Measurements from ENCODE around the gene DNAL4.
A peak's percentile ranks its signal among the peaks of the same experiment; 100 is the strongest.

The DNAL4 gene

DNA sequence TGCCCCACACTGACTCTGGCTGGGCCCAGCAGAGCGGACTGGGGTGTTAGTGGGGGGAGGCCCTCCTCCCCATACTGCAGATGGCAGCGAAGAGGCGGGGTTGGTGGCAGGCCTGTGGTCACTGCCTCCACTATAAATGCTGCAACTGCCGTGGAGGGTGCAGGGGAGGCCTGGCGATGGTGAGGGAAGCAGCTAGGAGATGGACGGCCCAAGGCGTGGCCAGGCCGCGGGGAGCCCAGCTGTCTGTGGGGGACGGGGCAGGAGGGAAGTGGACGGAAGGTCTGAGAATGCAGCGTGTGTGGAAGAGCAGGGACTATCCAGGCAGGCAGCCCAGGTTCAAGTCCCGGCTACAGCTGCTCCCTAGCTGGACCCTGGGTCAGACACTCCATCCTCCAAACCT, 18.3 kb downstream of the DNAL4 start:
- no peak overlapping the region for H3K27ac ChIP-seq (ENCODE audit: low read length)
- ATAC-seq (ENCODE audit: insufficient read depth, low read depth) (no peak), DNase-seq (no peak)
- 0 out of 2 replicates have a peak, but pooled peaks cover 2% of the 10 kb centered on the region for H4K20me1 ChIP-seq (ENCODE audit: insufficient read depth, low read length)
- no peaks in the 10 kb centered on the region for H3K79me2 ChIP-seq (ENCODE audit: insufficient read depth, low read length)
- no peak overlapping the region for H2AFZ ChIP-seq (ENCODE audit: low read depth, low read length)
- no peaks in the 10 kb centered on the region for H3K9me3 ChIP-seq (ENCODE audit: insufficient read depth, low read length, severe bottlenecking)
- H3K4me2 ChIP-seq (ENCODE audit: insufficient read depth, low read length): no peak overlapping the region
- no peaks in the 10 kb centered on the region for H3K27me3 ChIP-seq (ENCODE audit: insufficient read depth, low read length, poor library complexity)
- H3K36me3 ChIP-seq (ENCODE audit: insufficient read depth, low read length): no peaks in the 10 kb centered on the region
- no peak for TF ChIP-seq EZH2 (IDR thresholded peaks at IDR 0.05; ENCODE audit: borderline replicate concordance, low read depth, low read length, severe bottlenecking)
- TF ChIP-seq, protein P1, sequence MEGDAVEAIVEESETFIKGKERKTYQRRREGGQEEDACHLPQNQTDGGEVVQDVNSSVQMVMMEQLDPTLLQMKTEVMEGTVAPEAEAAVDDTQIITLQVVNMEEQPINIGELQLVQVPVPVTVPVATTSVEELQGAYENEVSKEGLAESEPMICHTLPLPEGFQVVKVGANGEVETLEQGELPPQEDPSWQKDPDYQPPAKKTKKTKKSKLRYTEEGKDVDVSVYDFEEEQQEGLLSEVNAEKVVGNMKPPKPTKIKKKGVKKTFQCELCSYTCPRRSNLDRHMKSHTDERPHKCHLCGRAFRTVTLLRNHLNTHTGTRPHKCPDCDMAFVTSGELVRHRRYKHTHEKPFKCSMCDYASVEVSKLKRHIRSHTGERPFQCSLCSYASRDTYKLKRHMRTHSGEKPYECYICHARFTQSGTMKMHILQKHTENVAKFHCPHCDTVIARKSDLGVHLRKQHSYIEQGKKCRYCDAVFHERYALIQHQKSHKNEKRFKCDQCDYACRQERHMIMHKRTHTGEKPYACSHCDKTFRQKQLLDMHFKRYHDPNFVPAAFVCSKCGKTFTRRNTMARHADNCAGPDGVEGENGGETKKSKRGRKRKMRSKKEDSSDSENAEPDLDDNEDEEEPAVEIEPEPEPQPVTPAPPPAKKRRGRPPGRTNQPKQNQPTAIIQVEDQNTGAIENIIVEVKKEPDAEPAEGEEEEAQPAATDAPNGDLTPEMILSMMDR (IDR thresholded peaks at IDR 0.05; ENCODE audit: borderline replicate concordance, extremely low read depth, low read length, poor library complexity, severe bottlenecking): no peak
- H3K4me1 ChIP-seq (ENCODE audit: insufficient read depth, low read length): no peaks in the 10 kb centered on the region
- no peak overlapping the region for H3K4me3 ChIP-seq (ENCODE audit: low read depth in 1 of 2, low read length in 2 of 2)
- H3K9ac ChIP-seq (ENCODE audit: low read depth, low read length): no peak overlapping the region

DNA sequence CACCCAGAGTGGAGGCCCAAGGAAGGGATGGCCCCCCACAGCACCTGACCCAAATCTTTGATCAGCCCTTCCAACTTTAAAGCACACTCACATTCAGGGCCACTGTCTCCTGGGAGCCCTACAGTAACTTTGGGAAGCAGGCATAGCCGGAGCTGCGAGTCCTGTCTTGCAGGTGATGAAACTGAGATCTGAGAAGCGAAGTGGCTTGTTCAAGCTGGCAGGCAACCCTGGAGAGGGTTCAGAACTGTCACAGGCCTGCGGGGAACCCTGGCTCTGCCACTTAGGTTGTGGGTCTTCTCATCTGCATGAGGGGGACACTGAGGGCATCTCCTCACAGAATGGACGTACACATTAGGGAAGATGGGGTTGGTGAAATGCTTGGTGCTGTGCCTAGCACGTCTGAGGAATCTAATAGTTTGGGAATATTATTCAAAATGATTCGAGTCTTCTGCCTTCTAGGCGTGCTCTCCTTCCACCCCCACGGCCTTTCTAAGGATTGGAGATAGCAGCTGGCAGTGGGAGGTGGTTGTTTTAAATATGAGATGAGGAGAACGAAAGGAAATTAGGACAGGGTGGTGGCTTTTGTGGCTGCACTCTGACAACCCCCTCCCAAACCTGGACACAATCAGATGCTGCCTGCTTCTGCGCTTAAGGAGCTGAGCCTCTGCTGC, 19.3 kb downstream of the DNAL4 start:
- TF ChIP-seq EZH2 (IDR thresholded peaks at IDR 0.05; ENCODE audit: borderline replicate concordance, low read depth, low read length, severe bottlenecking): no peak
- TF ChIP-seq, protein P1 (IDR thresholded peaks at IDR 0.05; ENCODE audit: borderline replicate concordance, extremely low read depth, low read length, poor library complexity, severe bottlenecking): no peak
- Histone ChIP-seq H3K9ac (ENCODE audit: low read depth, low read length) (no peak overlapping the region), H4K20me1 (ENCODE audit: insufficient read depth, low read length) (0 out of 2 replicates have a peak, but pooled peaks cover 2% of the 10 kb centered on the region), H3K27me3 (ENCODE audit: insufficient read depth, low read length, poor library complexity) (no peaks in the 10 kb centered on the region), H3K36me3 (ENCODE audit: insufficient read depth, low read length) (no peaks in the 10 kb centered on the region), H3K4me2 (ENCODE audit: insufficient read depth, low read length) (no peak overlapping the region), H3K4me1 (ENCODE audit: insufficient read depth, low read length) (no peaks in the 10 kb centered on the region), H2AFZ (ENCODE audit: low read depth, low read length) (no peak overlapping the region), H3K27ac (ENCODE audit: low read length) (no peak overlapping the region), H3K4me3 (ENCODE audit: low read depth in 1 of 2, low read length in 2 of 2) (no peak overlapping the region), H3K79me2 (ENCODE audit: insufficient read depth, low read length) (no peaks in the 10 kb centered on the region), H3K9me3 (ENCODE audit: insufficient read depth, low read length, severe bottlenecking) (no peaks in the 10 kb centered on the region)
- no peak for DNase-seq
- ATAC-seq (ENCODE audit: insufficient read depth, low read depth): peak; percentile 35; the same call in 1 of the 3 replicates

DNA sequence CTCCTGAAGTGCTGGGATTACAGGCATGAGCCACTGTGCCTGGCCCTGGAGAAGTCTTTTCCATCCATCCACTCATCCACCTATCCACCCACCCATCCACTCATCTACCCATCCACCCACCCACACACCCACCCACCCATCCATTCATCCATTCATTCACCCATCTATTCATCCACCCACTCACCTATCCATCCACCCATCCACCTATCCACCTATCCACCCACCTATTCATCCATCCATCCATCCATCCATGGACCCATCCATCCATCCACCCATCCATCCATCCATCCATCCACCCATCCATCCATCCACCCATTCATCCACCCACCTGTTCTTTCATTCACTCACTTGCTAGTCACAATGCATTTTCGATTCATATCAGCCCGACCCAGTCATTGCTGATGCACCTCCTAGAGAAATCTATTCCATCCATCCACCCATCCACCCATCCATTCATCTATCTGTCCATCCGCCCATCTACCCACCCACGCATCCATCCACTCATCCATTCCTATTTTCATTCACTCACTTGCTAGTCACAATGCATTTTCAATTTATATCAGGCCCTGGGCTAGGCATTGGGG, 20.5 kb downstream of the DNAL4 start:
- no peak overlapping the region for H3K9ac ChIP-seq (ENCODE audit: low read depth, low read length)
- H4K20me1 ChIP-seq (ENCODE audit: insufficient read depth, low read length): 0 out of 2 replicates have a peak, but pooled peaks cover 2% of the 10 kb centered on the region
- H3K4me2 ChIP-seq (ENCODE audit: insufficient read depth, low read length): no peak overlapping the region
- H3K27ac ChIP-seq (ENCODE audit: low read length): no peak overlapping the region
- no peak overlapping the region for H2AFZ ChIP-seq (ENCODE audit: low read depth, low read length)
- no peaks in the 10 kb centered on the region for H3K9me3 ChIP-seq (ENCODE audit: insufficient read depth, low read length, severe bottlenecking)
- H3K36me3 ChIP-seq (ENCODE audit: insufficient read depth, low read length): no peaks in the 10 kb centered on the region
- no peak for TF ChIP-seq EZH2 (IDR thresholded peaks at IDR 0.05; ENCODE audit: borderline replicate concordance, low read depth, low read length, severe bottlenecking)
- TF ChIP-seq, protein P1 (IDR thresholded peaks at IDR 0.05; ENCODE audit: borderline replicate concordance, extremely low read depth, low read length, poor library complexity, severe bottlenecking): no peak
- ATAC-seq (ENCODE audit: insufficient read depth, low read depth): no peak
- no peaks in the 10 kb centered on the region for H3K27me3 ChIP-seq (ENCODE audit: insufficient read depth, low read length, poor library complexity)
- DNase-seq: no peak
- no peaks in the 10 kb centered on the region for H3K4me1 ChIP-seq (ENCODE audit: insufficient read depth, low read length)
- H3K4me3 ChIP-seq (ENCODE audit: low read depth in 1 of 2, low read length in 2 of 2): no peak overlapping the region
- H3K79me2 ChIP-seq (ENCODE audit: insufficient read depth, low read length): no peaks in the 10 kb centered on the region
